OCI-LY7 (cell line): ENCODE results near the gene VPS37D. TPM values are rescaled to one million over a fixed set of nuclear protein-coding genes. Genes with fewer than 3 reads are reported as not detected.
A peak's percentile ranks its signal among the peaks of the same experiment; 100 is the strongest.

Source experiments
- BruUV-seq: library from RNA; stranded (reverse); fragments of 400-500 nt; replicated peaks from 2 replicates; lab custom pipeline; 2021; lab: Mats Ljungman, UMichigan
- CTCF ChIA-PET: fragments of 300-600 bp; sonication (Branson Sonifier 250); formaldehyde crosslinking; loops from one replicate; lab custom pipeline; 2022; ENCODE audit warnings: antibody characterized with exemption; ENCODE audit not compliant: unreplicated experiment; lab: Charles Lee
- POLR2A ChIA-PET: fragments of 300-600 bp; sonication (Branson Sonifier 250); formaldehyde crosslinking; loops from one replicate; lab custom pipeline; 2022; ENCODE audit warnings: antibody characterized with exemption; lab: Charles Lee
- DNase-seq: peaks from one replicate; pipeline ENCODE4 v3.0.0-alpha.2; 2015; ENCODE audit warnings: low spot score
- H2AFZ ChIP-seq: fragments of 200-600 bp; sonication (generic), shearing (Covaris generic); 2 replicates; pipeline ENCODE4 v1.6.1; 2014; ENCODE audit warnings: mild to moderate bottlenecking, antibody characterized with exemption, low read length, moderate library complexity
- H3K27ac ChIP-seq: fragments of 200-600 bp; sonication (generic); 2 replicates; pipeline ENCODE4 v1.5.1; 2014; ENCODE audit warnings: mixed run types, low read depth, mild to moderate bottlenecking, moderate library complexity, low read length, inconsistent platforms; ENCODE audit not compliant: poor library complexity, severe bottlenecking
- H3K36me3 ChIP-seq: fragments of 200-600 bp; sonication (generic); 2 replicates; pipeline ENCODE4 v1.6.1; 2014; ENCODE audit warnings: mild to moderate bottlenecking, antibody characterized with exemption, low read length, moderate library complexity, mixed read lengths; ENCODE audit not compliant: insufficient read depth
- H3K4me1 ChIP-seq: fragments of 200-600 bp; sonication (generic); 2 replicates; pipeline ENCODE4 v1.5.1; 2014; ENCODE audit warnings: mild to moderate bottlenecking, low read length; ENCODE audit not compliant: insufficient read depth, poor library complexity, severe bottlenecking
- H3K4me2 ChIP-seq: fragments of 200-600 bp; sonication (generic); 2 replicates; pipeline ENCODE4 v1.6.1; 2014; ENCODE audit warnings: mild to moderate bottlenecking, low read length
- H3K4me3 ChIP-seq: fragments of 200-600 bp; sonication (generic); 2 replicates; pipeline ENCODE4 v1.5.1; 2014; ENCODE audit warnings: mild to moderate bottlenecking, low read depth, low read length; ENCODE audit not compliant: poor library complexity, severe bottlenecking
- H3K79me2 ChIP-seq: fragments of 200-600 bp; sonication (generic); 2 replicates; pipeline ENCODE4 v1.6.1; 2016; ENCODE audit warnings: low read depth, mild to moderate bottlenecking, low read length, moderate library complexity, mixed read lengths; ENCODE audit not compliant: insufficient read depth
- H3K9me2 ChIP-seq: fragments of 200-600 bp; sonication (generic); 2 replicates; pipeline ENCODE4 v1.6.1; 2016; ENCODE audit warnings: mild to moderate bottlenecking, low read length, mixed read lengths; ENCODE audit not compliant: insufficient read depth
- H3K9me3 ChIP-seq: fragments of 200-600 bp; sonication (generic); 2 replicates; pipeline ENCODE4 v1.6.1; 2014; ENCODE audit warnings: mild to moderate bottlenecking, mixed run types, low read length, mixed read lengths
- H4K20me1 ChIP-seq: fragments of 200-600 bp; sonication (generic); 2 replicates; pipeline ENCODE4 v1.6.1; 2014; ENCODE audit warnings: mild to moderate bottlenecking, antibody characterized with exemption, low read length, moderate library complexity, mixed read lengths; ENCODE audit not compliant: insufficient read depth
- EZH2phosphoT487 ChIP-seq: fragments of 200-600 bp; sonication (generic); IDR thresholded peaks from 2 replicates; pipeline ENCODE4 v1.6.1; 2018; ENCODE audit warnings: low read depth, borderline replicate concordance, mild to moderate bottlenecking, mixed run types, antibody characterized with exemption, low read length, moderate library complexity, mixed read lengths
- intact Hi-C: fragments of 100-400 bp; cut with micrococcal nuclease; formaldehyde crosslinking; loops from one replicate; pipeline ENCODE4 v1.10.0; 2022; ENCODE audit not compliant: unreplicated experiment
- total RNA-seq, 2 experiments: library from RNA; depleted of rRNA in 1 of 2; stranded (reverse); fragments of >200 nt in 1 of 2; shearing (Covaris generic) in 1 of 2; gene quantifications; 2 replicates each; pipeline ENCODE4 v1.2.3, GENCODE V29; 2014 to 2022
- TF ChIP-seq, protein P1 (sequence below): fragments of 200-600 bp; sonication (generic); conservative IDR thresholded peaks from 2 replicates; pipeline ENCODE4 v1.5.1; 2014; ENCODE audit warnings: mild to moderate bottlenecking, antibody characterized with exemption, low read length, moderate library complexity, mixed read lengths

VPS37D gene
- total RNA-seq, 2 experiments from 2014 or later: 5.3 TPM

DNA sequence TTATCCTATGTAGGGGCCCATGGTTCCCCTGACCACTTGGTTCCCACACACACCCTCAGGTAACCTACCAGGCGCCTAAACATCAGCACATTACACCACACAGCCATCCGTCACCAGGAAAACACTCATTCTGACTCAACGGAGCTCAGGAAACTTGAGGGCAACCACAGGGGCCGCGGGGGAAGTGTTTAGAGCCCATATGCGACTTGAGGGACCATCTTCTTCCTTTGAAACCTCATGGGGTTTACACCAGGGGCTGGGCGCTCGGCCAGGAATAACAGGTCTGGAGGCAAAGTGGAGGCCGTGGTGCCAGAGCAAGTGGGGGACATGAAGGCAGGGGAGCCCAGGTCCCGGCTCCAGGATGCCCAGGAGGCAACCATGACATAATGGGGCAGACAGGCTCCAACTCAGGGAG, 50.4 kb downstream of the VPS37D start:
- H4K20me1 ChIP-seq: no peaks in the 10 kb centered on the region
- intact Hi-C loops: no loop called here
- no peaks in the 10 kb centered on the region for H3K9me2 ChIP-seq
- peak overlapping the region; percentile 100 for H3K4me2 ChIP-seq
- H2AFZ ChIP-seq: no peak overlapping the region
- ChIA-PET POLR2A (no interaction called here), CTCF (no interaction called here)
- H3K79me2 ChIP-seq: no peaks in the 10 kb centered on the region
- peaks cover 28% of the 10 kb centered on the region for H3K4me1 ChIP-seq
- no peaks in the 10 kb centered on the region for H3K9me3 ChIP-seq
- TF ChIP-seq EZH2phosphoT487: no peak
- TF ChIP-seq, protein P1, sequence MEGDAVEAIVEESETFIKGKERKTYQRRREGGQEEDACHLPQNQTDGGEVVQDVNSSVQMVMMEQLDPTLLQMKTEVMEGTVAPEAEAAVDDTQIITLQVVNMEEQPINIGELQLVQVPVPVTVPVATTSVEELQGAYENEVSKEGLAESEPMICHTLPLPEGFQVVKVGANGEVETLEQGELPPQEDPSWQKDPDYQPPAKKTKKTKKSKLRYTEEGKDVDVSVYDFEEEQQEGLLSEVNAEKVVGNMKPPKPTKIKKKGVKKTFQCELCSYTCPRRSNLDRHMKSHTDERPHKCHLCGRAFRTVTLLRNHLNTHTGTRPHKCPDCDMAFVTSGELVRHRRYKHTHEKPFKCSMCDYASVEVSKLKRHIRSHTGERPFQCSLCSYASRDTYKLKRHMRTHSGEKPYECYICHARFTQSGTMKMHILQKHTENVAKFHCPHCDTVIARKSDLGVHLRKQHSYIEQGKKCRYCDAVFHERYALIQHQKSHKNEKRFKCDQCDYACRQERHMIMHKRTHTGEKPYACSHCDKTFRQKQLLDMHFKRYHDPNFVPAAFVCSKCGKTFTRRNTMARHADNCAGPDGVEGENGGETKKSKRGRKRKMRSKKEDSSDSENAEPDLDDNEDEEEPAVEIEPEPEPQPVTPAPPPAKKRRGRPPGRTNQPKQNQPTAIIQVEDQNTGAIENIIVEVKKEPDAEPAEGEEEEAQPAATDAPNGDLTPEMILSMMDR: no peak
- BruUV-seq: no TSS peak
- DNase-seq: peak; percentile 33
- H3K36me3 ChIP-seq: no peaks in the 10 kb centered on the region
- peak overlapping the region; percentile 95 for H3K4me3 ChIP-seq
- no peak overlapping the region for H3K27ac ChIP-seq

DNA sequence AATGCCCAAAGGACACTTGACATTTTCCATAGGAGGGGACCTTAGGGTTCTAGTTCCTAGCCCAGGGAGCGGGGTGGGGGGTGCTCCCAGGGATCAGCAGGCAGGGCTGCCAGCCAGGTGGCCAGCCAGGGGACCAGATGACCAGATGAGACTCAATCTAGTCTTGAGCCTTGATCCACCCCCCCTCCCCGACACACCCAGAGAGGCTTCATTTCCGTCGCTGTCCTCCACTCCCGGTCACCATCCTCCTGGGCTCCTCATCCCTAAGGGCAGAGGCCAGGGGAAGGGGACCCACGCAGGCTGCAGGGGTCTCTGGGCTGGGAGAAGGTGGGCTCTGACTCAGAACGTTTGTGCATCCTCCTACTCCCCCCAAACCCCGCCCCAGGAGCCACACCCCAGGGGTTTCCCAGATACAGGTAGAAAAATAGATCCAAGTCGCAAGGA, 50.8 kb downstream of the VPS37D start:
- H4K20me1 ChIP-seq: no peaks in the 10 kb centered on the region
- H3K9me2 ChIP-seq: no peaks in the 10 kb centered on the region
- no peak for DNase-seq
- TF ChIP-seq EZH2phosphoT487: no peak
- TF ChIP-seq, protein P1: no peak
- peak overlapping the region; percentile 100 for H3K4me2 ChIP-seq
- POLR2A ChIA-PET: no interaction called here
- H3K4me3 ChIP-seq: peak overlapping the region; percentile 95
- no peaks in the 10 kb centered on the region for H3K79me2 ChIP-seq
- no peak overlapping the region for H3K27ac ChIP-seq
- CTCF ChIA-PET: no interaction called here
- H2AFZ ChIP-seq: no peak overlapping the region
- BruUV-seq: no TSS peak
- no peaks in the 10 kb centered on the region for H3K9me3 ChIP-seq
- peaks cover 28% of the 10 kb centered on the region for H3K4me1 ChIP-seq
- no peaks in the 10 kb centered on the region for H3K36me3 ChIP-seq
- intact Hi-C loops: no loop called here

DNA sequence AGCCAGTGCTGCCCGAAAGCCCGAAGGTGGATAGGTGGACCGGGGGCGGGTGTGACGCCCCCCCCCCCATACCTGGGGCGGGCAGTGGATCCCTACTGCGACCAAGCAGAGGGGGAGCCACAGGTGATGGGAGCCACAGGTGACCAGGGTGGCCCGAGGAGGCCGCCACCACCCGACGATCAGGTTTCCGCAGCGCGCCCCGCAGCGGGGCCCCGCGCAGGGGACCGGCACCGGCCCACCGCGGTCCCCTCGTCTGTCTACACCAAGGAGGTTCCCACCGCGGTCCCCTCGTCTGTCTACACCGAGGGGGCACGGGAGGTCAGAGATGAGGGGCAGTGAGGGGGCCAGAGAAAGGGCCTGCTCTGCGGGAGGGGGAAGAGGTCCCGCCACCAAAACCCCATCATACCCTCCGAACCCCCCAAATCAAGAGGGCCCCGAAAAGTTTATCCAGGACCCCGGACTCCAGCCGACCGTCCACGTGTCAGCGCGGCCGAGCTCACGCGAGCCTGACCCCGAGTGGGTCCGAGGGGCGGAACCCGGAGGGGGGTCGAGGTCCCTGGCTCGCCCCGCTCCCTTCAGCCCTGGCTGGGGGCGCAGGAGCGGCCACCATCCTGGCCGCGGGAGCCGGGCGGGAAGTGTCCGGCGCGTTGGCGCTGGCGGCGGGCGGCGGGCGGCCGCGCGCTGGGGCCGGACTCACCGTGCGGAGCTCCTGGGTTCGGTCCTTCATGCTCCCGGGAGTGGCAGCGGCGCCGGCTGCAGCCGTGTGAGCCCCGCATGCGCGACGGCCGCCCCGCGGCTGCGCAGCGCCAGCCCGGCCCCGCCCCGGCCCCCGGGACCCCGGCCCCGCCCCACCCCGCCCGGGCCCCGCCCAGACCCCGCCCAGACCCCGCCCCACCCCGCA, 51.5 kb downstream of the VPS37D start, which contains the start of gene STX1A:
TSS of gene STX1A (minus strand) at position 765 of the 901 bp plus-strand sequence. CDS start at position 727, 38 bp downstream.
- peak; percentile 83 for DNase-seq
- intact Hi-C loops: no loop called here
- TF ChIP-seq, protein P1: no peak
- no peak for TF ChIP-seq EZH2phosphoT487
- Histone ChIP-seq H3K36me3 (no peaks in the 10 kb centered on the region), H3K4me3 (peak within 1 kb of the TSS; percentile 95), H2AFZ (peak within 1 kb of the TSS; percentile 98), H3K79me2 (no peaks in the 10 kb centered on the region), H3K9me3 (no peaks in the 10 kb centered on the region), H3K9me2 (no peaks in the 10 kb centered on the region), H3K4me1 (peaks cover 28% of the 10 kb centered on the region), H3K4me2 (peak within 1 kb of the TSS; percentile 100), H3K27ac (no peak within 1 kb of the TSS), H4K20me1 (no peaks in the 10 kb centered on the region)
- ChIA-PET CTCF (interaction anchor here (1.4 kb wide), 1 partner anchor 112 kb away, joined by 4 read pairs; no protein-coding TSS in a partner anchor), POLR2A (interaction anchor here (0.5 to 1.0 kb wide), 2 partner anchors 10 to 137 kb away, joined by 3 to 4 read pairs; no protein-coding TSS in a partner anchor)
- no TSS peak for BruUV-seq
